Naive thymus-derived CD8-positive, alpha-beta T cell (primary cell): ENCODE measurements around the gene LILRB5. TPM values are rescaled to one million over a fixed set of nuclear protein-coding genes. Genes with fewer than 3 reads are reported as not detected.

Experiments
- ATAC-seq, 2 donors: fragments of 150-1000 bp; cut with Tn5 transposase in 1 of 2; sonication (Bioruptor Pico), chemical (Tn5 transposase) in 1 of 2; 1 replicate in 1 of 2; 2 replicates in 1 of 2; pipeline ENCODE4 v1.10.0; 2021; ENCODE audit warnings: mild to moderate bottlenecking in 2 of 2, moderate library complexity in 2 of 2
- POLR2A ChIA-PET: fragments of 350-600 bp; sonication (Branson Sonifier 250); formaldehyde crosslinking; loops from one replicate; lab custom pipeline; 2021; ENCODE audit warnings: antibody characterized with exemption; lab: Charles Lee
- DNase-seq, 10 donors: peaks; one replicate each; pipeline versions ENCODE4 v3.0.0 to v3.0.0-alpha.2; 2020 to 2022
- H3K27ac Mint-ChIP-seq, 10 donors: one replicate each; pipeline ENCODE4 v1.8.0; 2020 to 2022; ENCODE audit warnings: mild to moderate bottlenecking in 10 of 10, mixed read lengths in 10 of 10, moderate library complexity in 4 of 10, inconsistent platforms in 1 of 10
- H3K27me3 Mint-ChIP-seq, 5 donors: one replicate each; pipeline ENCODE4 v1.8.0; 2021 to 2022; ENCODE audit warnings: mixed read lengths in 5 of 5
- H3K36me3 Mint-ChIP-seq, 3 donors: one replicate each; pipeline ENCODE4 v1.8.0; 2020 to 2022; ENCODE audit warnings: mixed read lengths in 3 of 3, mild to moderate bottlenecking in 2 of 3, inconsistent platforms in 1 of 3
- H3K4me1 Mint-ChIP-seq, 4 donors: one replicate each; pipeline ENCODE4 v1.8.0; 2021 to 2022; ENCODE audit warnings: mixed read lengths in 4 of 4
- H3K4me3 Mint-ChIP-seq, 10 donors: one replicate each; pipeline ENCODE4 v1.8.0; 2020 to 2022; ENCODE audit warnings: mild to moderate bottlenecking in 10 of 10, mixed read lengths in 10 of 10, moderate library complexity in 6 of 10, inconsistent platforms in 1 of 10
- H3K9me3 Mint-ChIP-seq, 9 donors: one replicate each; pipeline ENCODE4 v1.8.0; 2020 to 2022; ENCODE audit warnings: mixed read lengths in 9 of 9, mild to moderate bottlenecking in 3 of 9, inconsistent platforms in 1 of 9, moderate library complexity in 1 of 9
- microRNA-seq: library from miRNA; unstranded; fragments of <30 nt; microRNA quantifications from one replicate; pipeline ENCODE4 v1.2.0, GENCODE V29; 2022; ENCODE audit warnings: borderline microRNAs expressed
- polyA plus RNA-seq, 3 donors: library from polyadenylated mRNA; unstranded; fragments of 300-500 nt; fragmentation: Illumina TruSeq; gene quantifications; one replicate each; pipeline ENCODE4 v1.2.3, GENCODE V29; 2021
- total RNA-seq, 8 experiments: library from RNA in 2 of 8; stranded (reverse) in 2 of 8; gene quantifications; one replicate each; pipeline ENCODE4 v1.2.3 and lab custom pipeline; 2021 to 2026

LILRB5 gene
- total and polyA plus RNA-seq, 5 experiments from 2014 or later: 0.22 to 0.52 TPM; not detected in 3

DNA sequence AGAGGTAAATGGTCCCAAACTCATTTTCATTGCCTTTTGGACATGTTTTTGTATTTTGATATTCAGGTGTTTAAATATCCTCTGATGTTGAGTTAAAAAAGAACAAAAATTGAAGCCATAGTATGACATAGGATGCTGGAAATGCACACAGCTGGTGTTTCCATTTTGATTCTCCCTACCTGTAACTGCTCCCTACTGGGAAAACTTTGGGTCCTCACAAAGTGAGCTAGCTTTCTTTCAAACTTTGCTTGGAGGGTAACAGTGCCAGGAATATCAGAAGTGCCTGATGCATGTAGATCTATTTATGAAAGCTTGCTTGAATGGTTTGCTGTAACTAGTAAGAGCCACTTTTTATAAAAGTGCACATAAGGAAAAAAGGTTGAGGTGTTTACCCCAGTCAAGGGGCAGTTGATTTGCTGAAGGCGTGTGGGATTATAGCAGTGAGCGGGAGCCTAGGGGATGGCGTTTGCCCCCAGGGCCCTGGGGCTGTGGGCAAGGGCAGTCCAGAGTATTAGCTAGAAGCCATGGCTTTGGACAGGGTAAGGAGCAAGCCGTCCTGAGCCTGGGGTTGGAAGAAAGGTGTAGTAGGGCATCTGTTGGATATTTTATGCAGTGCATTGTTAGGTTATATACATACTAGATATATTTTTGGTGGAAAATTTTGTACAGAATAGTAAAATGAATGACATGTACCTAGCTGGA is 52.2 kb downstream of the LILRB5 start:
- peak overlapping the region in 2 of 10 donors; percentile 18 to 31 for H3K27ac Mint-ChIP-seq
- no peak for ATAC-seq
- H3K27me3 Mint-ChIP-seq: no peaks in the 10 kb centered on the region
- DNase-seq: no peak
- H3K4me3 Mint-ChIP-seq: peak overlapping the region in 7 of 10 donors; percentile 2 to 52 (median 46)
- peaks cover 26 to 95% (median 80%) of the 10 kb centered on the region in 4 donors for H3K4me1 Mint-ChIP-seq
- no peaks in the 10 kb centered on the region for H3K9me3 Mint-ChIP-seq
- peaks cover 0 to 78% (median 25%) of the 10 kb centered on the region in 3 donors for H3K36me3 Mint-ChIP-seq
- POLR2A ChIA-PET: interaction anchor here (1.1 kb wide), 2 partner anchors 14 to 45 kb away, joined by 3 to 4 read pairs; partner anchors contain the start of genes LENG1 and TSEN34

GRCh38 chr19:54203151-54203611 is 53.9 kb downstream of the LILRB5 start:
- H3K27ac Mint-ChIP-seq: peak overlapping the region in 5 of 10 donors; percentile 31 to 68 (median 46)
- POLR2A ChIA-PET: interaction anchor here (3.7 to 6.3 kb wide), 2 partner anchors 13 to 44 kb away, joined by 19 to 158 read pairs; partner anchors contain the start of genes LENG1, MBOAT7 and TSEN34
- H3K4me1 Mint-ChIP-seq: peaks cover 18 to 83% (median 65%) of the 10 kb centered on the region in 4 donors
- no peaks in the 10 kb centered on the region for H3K9me3 Mint-ChIP-seq
- H3K27me3 Mint-ChIP-seq: no peaks in the 10 kb centered on the region
- peak overlapping the region; percentile 9 to 100 (median 93) for H3K4me3 Mint-ChIP-seq
- ATAC-seq (no peak), DNase-seq (no peak)
- peaks cover 0 to 75% (median 25%) of the 10 kb centered on the region in 3 donors for H3K36me3 Mint-ChIP-seq

DNA sequence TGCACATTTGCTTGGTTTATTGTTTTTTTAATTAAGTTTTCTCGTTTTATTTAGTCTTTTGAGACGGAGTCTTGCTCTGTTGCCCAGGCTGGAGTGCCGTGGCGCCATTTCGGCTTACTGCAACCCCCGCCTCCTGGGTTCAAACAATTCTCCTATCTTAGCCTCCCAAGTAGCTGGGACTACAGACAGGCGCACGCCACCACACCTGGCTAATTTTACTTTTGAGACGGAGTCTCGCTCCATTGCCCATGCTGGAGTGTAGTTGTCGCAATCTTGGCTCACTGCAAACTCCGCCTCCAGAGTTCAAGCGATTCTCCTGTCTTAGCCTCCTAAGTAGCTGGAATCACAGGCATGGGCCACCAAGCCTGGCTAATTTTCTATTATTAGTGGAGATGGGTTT is 55.1 kb downstream of the LILRB5 start:
- POLR2A ChIA-PET: interaction anchor here (0.6 to 6.3 kb wide), 4 partner anchors 12 to 1049 kb away, joined by 4 to 158 read pairs (median 12); partner anchors contain the start of genes LENG1, MBOAT7 and TSEN34
- Mint-ChIP-seq H3K27ac (peak overlapping the region in 9 of 10 donors; percentile 32 to 100 (median 99)), H3K36me3 (peaks cover 0 to 63% (median 25%) of the 10 kb centered on the region in 3 donors), H3K9me3 (no peaks in the 10 kb centered on the region), H3K4me1 (peaks cover 12 to 71% (median 53%) of the 10 kb centered on the region in 4 donors), H3K4me3 (peak overlapping the region; percentile 89 to 100 (median 100)), H3K27me3 (no peaks in the 10 kb centered on the region)
- ATAC-seq (no peak), DNase-seq (no peak)

GRCh38 chr19:54201172-54201701 is 55.8 kb downstream of the LILRB5 start:
- H3K27ac Mint-ChIP-seq: peak overlapping the region; percentile 94 to 100 (median 99)
- H3K4me1 Mint-ChIP-seq: peaks cover 12 to 64% (median 46%) of the 10 kb centered on the region in 4 donors
- POLR2A ChIA-PET: interaction anchor here (0.7 to 6.3 kb wide), 11 partner anchors 9 to 248 kb away, joined by 3 to 158 read pairs (median 5); partner anchors contain the start of genes CNOT3, LENG1, LENG8 and MBOAT7
- H3K36me3 Mint-ChIP-seq: peaks cover 0 to 55% (median 22%) of the 10 kb centered on the region in 3 donors
- no peaks in the 10 kb centered on the region for H3K27me3 Mint-ChIP-seq
- peak overlapping the region; percentile 89 to 100 (median 100) for H3K4me3 Mint-ChIP-seq
- ATAC-seq: no peak
- no peaks in the 10 kb centered on the region for H3K9me3 Mint-ChIP-seq
- no peak for DNase-seq

Small RNAs within 50 kb of the gene (microRNA-seq; reads per million reads assigned to microRNA genes)
- not detected for gene MIR4752

Other genes with a start within 250 kb of the LILRB5 start
- gene VSTM1, start 193.4 kb downstream of the LILRB5 start, total RNA-seq: not detected
- not detected for gene VSTM1, start 193.4 kb downstream of the LILRB5 start, polyA plus RNA-seq
- not detected for gene TARM1, start 175.9 kb downstream of the LILRB5 start, total RNA-seq
- not detected for gene TARM1, start 175.9 kb downstream of the LILRB5 start, polyA plus RNA-seq
- under 1 TPM in 1 of 2 experiments, not detected in 1; 0.33 TPM for gene OSCAR, start 156.5 kb downstream of the LILRB5 start, total RNA-seq
- under 1 TPM in 1 of 3 donors, not detected in 2; 0.16 TPM for gene OSCAR, start 156.5 kb downstream of the LILRB5 start, polyA plus RNA-seq
- gene NDUFA3, start 154.4 kb downstream of the LILRB5 start, total RNA-seq: 100 to 1,000 TPM; 103 to 112 TPM
- gene NDUFA3, start 154.4 kb downstream of the LILRB5 start, polyA plus RNA-seq: 100 to 1,000 TPM; 489 to 564 (median 529) TPM
- 10 to 100 TPM; 14.2 to 16.8 TPM for gene TFPT, start 141.6 kb downstream of the LILRB5 start, total RNA-seq
- 10 to 100 TPM; 17.4 to 24.4 (median 23.0) TPM for gene TFPT, start 141.6 kb downstream of the LILRB5 start, polyA plus RNA-seq
- gene PRPF31, start 141.5 kb downstream of the LILRB5 start, total RNA-seq: 10 to 100 TPM; 76.4 to 86.8 TPM
- gene PRPF31, start 141.5 kb downstream of the LILRB5 start, polyA plus RNA-seq: 10 to 100 TPM; 64.0 to 82.4 (median 80.8) TPM
- 10 to 100 TPM; 65.0 to 71.4 TPM for gene CNOT3, start 119.5 kb downstream of the LILRB5 start, total RNA-seq
- gene CNOT3, start 119.5 kb downstream of the LILRB5 start, polyA plus RNA-seq: 10 to 100 TPM in 1 of 3 donors, 1 to 10 TPM in 2; 6.6 to 14.5 (median 7.9) TPM
- 10 to 100 TPM; 18.5 to 20.5 TPM for gene LENG1, start 97.6 kb downstream of the LILRB5 start, total RNA-seq
- 10 to 100 TPM in 1 of 3 donors, 1 to 10 TPM in 2; 7.7 to 13.9 (median 9.3) TPM for gene LENG1, start 97.6 kb downstream of the LILRB5 start, polyA plus RNA-seq
- not detected for gene TMC4, start 84.1 kb downstream of the LILRB5 start, total RNA-seq
- gene TMC4, start 84.1 kb downstream of the LILRB5 start, polyA plus RNA-seq: under 1 TPM in 1 of 3 donors, not detected in 2; 0.13 TPM
- 10 to 100 TPM; 35.9 to 36.1 TPM for gene MBOAT7, start 67.7 kb downstream of the LILRB5 start, total RNA-seq
- 10 to 100 TPM; 11.9 to 17.9 (median 14.8) TPM for gene MBOAT7, start 67.7 kb downstream of the LILRB5 start, polyA plus RNA-seq
- gene TSEN34, start 66.0 kb downstream of the LILRB5 start, total RNA-seq: 10 to 100 TPM; 25.2 to 25.6 TPM
- gene TSEN34, start 66.0 kb downstream of the LILRB5 start, polyA plus RNA-seq: 10 to 100 TPM; 23.4 to 38.7 (median 33.3) TPM
- 1,000 to 10,000 TPM; 1,288 to 1,335 TPM for gene RPS9, start 56.4 kb downstream of the LILRB5 start, total RNA-seq
- gene RPS9, start 56.4 kb downstream of the LILRB5 start, polyA plus RNA-seq: 1,000 to 10,000 TPM; 1,265 to 1,506 (median 1,311) TPM
- gene LILRB3, start 34.3 kb downstream of the LILRB5 start, total RNA-seq: under 1 TPM in 1 of 2 experiments, not detected in 1; 0.62 TPM
- gene LILRB3, start 34.3 kb downstream of the LILRB5 start, polyA plus RNA-seq: not detected
- gene LILRA6, start 14.5 kb downstream of the LILRB5 start, total RNA-seq: under 1 TPM; 0.25 to 0.39 TPM
- not detected for gene LILRA6, start 14.5 kb downstream of the LILRB5 start, polyA plus RNA-seq
- gene LILRB2, start 23.8 kb upstream of the LILRB5 start, total RNA-seq: under 1 TPM; 0.47 TPM
- gene LILRB2, start 23.8 kb upstream of the LILRB5 start, polyA plus RNA-seq: not detected
- gene LILRA5, start 55.9 kb upstream of the LILRB5 start, total RNA-seq: not detected
- under 1 TPM in 1 of 3 donors, not detected in 2; 0.32 TPM for gene LILRA5, start 55.9 kb upstream of the LILRB5 start, polyA plus RNA-seq
- gene LILRA4, start 81.9 kb upstream of the LILRB5 start, total RNA-seq: under 1 TPM in 1 of 2 experiments, not detected in 1; 0.44 TPM
- gene LILRA4, start 81.9 kb upstream of the LILRB5 start, polyA plus RNA-seq: not detected
- 10 to 100 TPM; 67.4 to 71.1 TPM for gene LAIR1, start 107.7 kb upstream of the LILRB5 start, total RNA-seq
- gene LAIR1, start 107.7 kb upstream of the LILRB5 start, polyA plus RNA-seq: 100 to 1,000 TPM in 1 of 3 donors, 10 to 100 TPM in 2; 58.3 to 104 (median 59.9) TPM
- not detected for gene TTYH1, start 158.2 kb upstream of the LILRB5 start, total RNA-seq
- under 1 TPM in 2 of 3 donors, not detected in 1; 0.04 to 0.65 TPM for gene TTYH1, start 158.2 kb upstream of the LILRB5 start, polyA plus RNA-seq
- 100 to 1,000 TPM; 610 to 639 TPM for gene LENG8, start 191.9 kb upstream of the LILRB5 start, total RNA-seq
- 1 to 10 TPM; 4.5 to 8.6 (median 6.5) TPM for gene LENG8, start 191.9 kb upstream of the LILRB5 start, polyA plus RNA-seq
- 1 to 10 TPM; 5.2 to 5.8 TPM for gene LENG9, start 206.5 kb upstream of the LILRB5 start, total RNA-seq
- under 1 TPM in 2 of 3 donors, not detected in 1; 0.22 to 0.36 TPM for gene LENG9, start 206.5 kb upstream of the LILRB5 start, polyA plus RNA-seq
- gene CDC42EP5, start 216.0 kb upstream of the LILRB5 start, total RNA-seq: not detected
- not detected for gene CDC42EP5, start 216.0 kb upstream of the LILRB5 start, polyA plus RNA-seq
- not detected for gene LAIR2, start 245.6 kb upstream of the LILRB5 start, total RNA-seq
- gene LAIR2, start 245.6 kb upstream of the LILRB5 start, polyA plus RNA-seq: 10 to 100 TPM in 1 of 3 donors, 1 to 10 TPM in 1, not detected in 1; 1.8 to 17.2 TPM